Smooth muscle cell (in vitro differentiated cells): ENCODE data around the gene LILRA6. TPM values are rescaled to one million over a fixed set of nuclear protein-coding genes. Genes with fewer than 3 reads are reported as not detected.

Experiments
- DNase-seq: peaks from one replicate; lab custom pipeline; 2025; ENCODE audit not compliant: unreplicated experiment; lab: John Stamatoyannopoulos, UW
- H2AFZ ChIP-seq: fragments of 200-600 bp; sonication (generic); 2 replicates; pipeline ENCODE4 v1.6.0; 2016; ENCODE audit warnings: antibody characterized with exemption, low read depth, mild to moderate bottlenecking
- H3F3A ChIP-seq: fragments of 200-600 bp; sonication (generic); 2 replicates; pipeline ENCODE4 v1.6.0; 2017; ENCODE audit warnings: antibody characterized with exemption, low read depth
- H3K27ac ChIP-seq: fragments of 200-600 bp; sonication (generic); 2 replicates; pipeline ENCODE4 v1.5.1; 2016; ENCODE audit warnings: low read depth, mild to moderate bottlenecking
- H3K27me3 ChIP-seq: fragments of 200-600 bp; sonication (generic); 2 replicates; pipeline ENCODE4 v1.6.1; 2016; ENCODE audit warnings: low read depth, mild to moderate bottlenecking
- H3K36me3 ChIP-seq: fragments of 200-600 bp; sonication (generic); 2 replicates; pipeline ENCODE4 v1.5.1; 2016; ENCODE audit warnings: low read depth
- H3K4me1 ChIP-seq: fragments of 200-600 bp; sonication (generic); 2 replicates; pipeline ENCODE4 v1.5.1; 2016; ENCODE audit warnings: low read depth
- H3K4me2 ChIP-seq: fragments of 200-600 bp; sonication (generic); 2 replicates; pipeline ENCODE4 v1.6.0; 2016; ENCODE audit warnings: mild to moderate bottlenecking
- H3K4me3 ChIP-seq: fragments of 200-600 bp; sonication (generic); 2 replicates; pipeline ENCODE4 v1.5.1; 2016; ENCODE audit warnings: mild to moderate bottlenecking
- H3K79me2 ChIP-seq: fragments of 200-600 bp; sonication (generic); 2 replicates; pipeline ENCODE4 v1.6.0; 2016; ENCODE audit warnings: low read depth, mild to moderate bottlenecking
- H3K9ac ChIP-seq: fragments of 200-600 bp; sonication (generic); 2 replicates; pipeline ENCODE4 v1.6.0; 2016; ENCODE audit warnings: low read depth
- H3K9me3 ChIP-seq: fragments of 200-600 bp; sonication (generic); replicated peaks from 2 replicates; pipeline ENCODE4 v1.5.1; 2016; ENCODE audit warnings: low read depth
- H4K20me1 ChIP-seq: fragments of 200-600 bp; sonication (generic); 2 replicates; pipeline ENCODE4 v1.6.0; 2016; ENCODE audit warnings: low read depth
- CTCF ChIP-seq: fragments of 200-600 bp; sonication (generic); IDR thresholded peaks from 2 replicates; pipeline ENCODE4 v1.5.1; 2017; ENCODE audit warnings: borderline replicate concordance, mild to moderate bottlenecking, antibody characterized with exemption; ENCODE audit not compliant: insufficient read depth, poor library complexity, severe bottlenecking
- WGBS: methylation state at CpG from one replicate; pipeline ENCODE4 v1.1.7; 2016; ENCODE audit warnings: low lambda C conversion rate; 5-methylcytosine and 5-hydroxymethylcytosine counted together
- polyA plus RNA-seq: library from polyadenylated mRNA; unstranded; fragments of >200 nt; fragmentation: Nextera tagmentation; extraction: Ambion mirVana; gene quantifications from 2 replicates; pipeline ENCODE4 v1.2.1, GENCODE V29; 2016
- total RNA-seq: library from RNA; depleted of rRNA; stranded (reverse); fragments of >200 nt; gene quantifications from 2 replicates; pipeline ENCODE4 v1.2.3, GENCODE V29; 2014

The LILRA6 gene
- total and polyA plus RNA-seq, 2 experiments from 2014 or later, result not detected

DNA sequence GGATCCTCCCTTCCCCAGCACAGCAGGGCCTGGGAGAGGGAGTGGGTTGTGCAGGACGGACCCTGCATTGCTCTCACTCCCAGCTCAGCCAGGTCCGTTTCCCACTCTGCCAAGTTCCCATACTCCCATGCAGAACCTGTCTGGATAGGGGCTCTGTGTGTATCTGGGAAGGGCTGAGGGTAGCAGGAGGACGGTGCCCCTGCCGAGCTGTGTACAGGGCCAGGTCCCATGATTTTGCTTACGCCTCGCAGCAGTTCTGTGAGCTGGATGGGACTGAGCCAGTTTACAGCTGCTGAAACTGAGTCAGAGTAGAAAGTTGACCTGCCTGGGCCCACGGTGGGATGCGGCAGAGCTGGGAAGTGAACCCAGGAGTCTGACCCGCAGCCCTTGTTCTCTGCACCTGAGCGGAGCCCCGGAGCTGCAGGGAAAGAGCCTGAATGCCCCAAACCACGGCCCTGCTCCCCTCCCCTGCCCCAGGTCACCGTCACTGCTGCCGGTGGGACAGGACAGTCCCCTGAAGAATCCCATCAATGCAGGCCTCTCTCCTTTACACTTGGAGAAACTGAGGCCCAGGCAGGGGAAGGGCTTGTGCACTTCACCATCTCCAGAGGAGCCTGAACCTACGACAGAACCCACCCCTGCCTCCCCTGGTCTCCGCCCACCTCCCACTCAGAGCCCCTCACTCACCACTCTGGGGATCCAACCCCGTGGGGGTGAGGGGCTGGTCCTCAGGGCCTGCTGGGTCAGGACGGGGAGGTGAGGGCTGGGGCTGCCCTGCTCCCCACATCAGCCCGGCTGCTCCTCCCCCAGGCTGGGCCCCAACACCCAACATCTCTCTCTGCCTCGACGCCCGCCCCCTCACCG is 11.0 kb upstream of the LILRA6 start:
- Histone ChIP-seq H3K4me3 (no peak overlapping the region), H3F3A (no peaks in the 10 kb centered on the region), H3K4me1 (no peaks in the 10 kb centered on the region), H3K36me3 (no peaks in the 10 kb centered on the region), H3K9me3 (no peaks in the 10 kb centered on the region), H2AFZ (no peak overlapping the region), H4K20me1 (no peaks in the 10 kb centered on the region), H3K27me3 (peaks cover 15% of the 10 kb centered on the region), H3K4me2 (no peak overlapping the region), H3K27ac (no peak overlapping the region), H3K79me2 (no peaks in the 10 kb centered on the region), H3K9ac (no peak overlapping the region)
- TF ChIP-seq CTCF, result no peak
- no peak for DNase-seq
- 85% methylated on average over 18 of the region's 23 CpGs for WGBS

DNA sequence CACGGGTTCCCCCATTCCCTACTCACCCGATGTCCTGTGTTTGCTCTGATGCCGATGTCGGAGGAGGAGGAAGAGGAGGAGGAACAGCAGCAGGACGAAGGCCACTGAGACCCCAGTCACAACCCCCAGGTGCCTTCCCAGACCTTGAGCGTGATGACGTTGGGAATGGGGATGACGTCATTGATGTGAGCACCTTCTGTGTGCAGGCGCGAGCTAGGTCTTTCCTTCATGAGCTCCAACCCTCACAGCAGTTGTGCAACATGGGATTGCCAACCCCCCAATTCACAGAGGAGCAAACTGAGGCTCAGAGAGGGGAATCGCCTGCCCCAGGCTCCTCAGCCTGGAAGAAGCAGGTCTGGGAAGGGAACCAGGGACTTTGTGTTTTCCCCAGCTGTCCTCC is 10.3 kb upstream of the LILRA6 start:
- H2AFZ ChIP-seq, result no peak overlapping the region
- DNase-seq, result no peak
- H3K27me3 ChIP-seq, result peaks cover 15% of the 10 kb centered on the region
- no peaks in the 10 kb centered on the region for H3K4me1 ChIP-seq
- H3F3A ChIP-seq, result no peaks in the 10 kb centered on the region
- no peak for TF ChIP-seq CTCF
- H3K9me3 ChIP-seq, result no peaks in the 10 kb centered on the region
- no peak overlapping the region for H3K4me3 ChIP-seq
- no peaks in the 10 kb centered on the region for H4K20me1 ChIP-seq
- no peak overlapping the region for H3K27ac ChIP-seq
- WGBS, result 84% methylated on average over 11 of the region's 11 CpGs
- H3K9ac ChIP-seq, result no peak overlapping the region
- no peaks in the 10 kb centered on the region for H3K79me2 ChIP-seq
- no peaks in the 10 kb centered on the region for H3K36me3 ChIP-seq
- no peak overlapping the region for H3K4me2 ChIP-seq

- H4K20me1 ChIP-seq, result no peaks in the 10 kb centered on the region
- H3K27me3 ChIP-seq, result peaks cover 15% of the 10 kb centered on the region
- H3F3A ChIP-seq, result no peaks in the 10 kb centered on the region
- no peak overlapping the region for H3K9ac ChIP-seq
- no peak overlapping the region for H3K4me2 ChIP-seq
- H3K27ac ChIP-seq, result no peak overlapping the region
- H3K36me3 ChIP-seq, result no peaks in the 10 kb centered on the region
- no peak overlapping the region for H2AFZ ChIP-seq
- H3K4me1 ChIP-seq, result no peaks in the 10 kb centered on the region
- 84% methylated on average over 8 of the region's 9 CpGs for WGBS
- TF ChIP-seq CTCF, result no peak
- H3K9me3 ChIP-seq, result no peaks in the 10 kb centered on the region
- no peak overlapping the region for H3K4me3 ChIP-seq
- no peaks in the 10 kb centered on the region for H3K79me2 ChIP-seq
- no peak for DNase-seq
Measured at GRCh38 chr19:54252243-54252642, 9.7 kb upstream of the LILRA6 start.
